HG02759 (cell line): ENCODE measurements around the gene PASK.

Experiments used
- ATAC-seq: cut with Tn5 transposase; IDR thresholded peaks from one replicate; pipeline ENCODE4 v1.9.1; 2021; ENCODE audit warnings: mild to moderate bottlenecking, moderate library complexity; ENCODE audit not compliant: unreplicated experiment

Gene PASK

DNA sequence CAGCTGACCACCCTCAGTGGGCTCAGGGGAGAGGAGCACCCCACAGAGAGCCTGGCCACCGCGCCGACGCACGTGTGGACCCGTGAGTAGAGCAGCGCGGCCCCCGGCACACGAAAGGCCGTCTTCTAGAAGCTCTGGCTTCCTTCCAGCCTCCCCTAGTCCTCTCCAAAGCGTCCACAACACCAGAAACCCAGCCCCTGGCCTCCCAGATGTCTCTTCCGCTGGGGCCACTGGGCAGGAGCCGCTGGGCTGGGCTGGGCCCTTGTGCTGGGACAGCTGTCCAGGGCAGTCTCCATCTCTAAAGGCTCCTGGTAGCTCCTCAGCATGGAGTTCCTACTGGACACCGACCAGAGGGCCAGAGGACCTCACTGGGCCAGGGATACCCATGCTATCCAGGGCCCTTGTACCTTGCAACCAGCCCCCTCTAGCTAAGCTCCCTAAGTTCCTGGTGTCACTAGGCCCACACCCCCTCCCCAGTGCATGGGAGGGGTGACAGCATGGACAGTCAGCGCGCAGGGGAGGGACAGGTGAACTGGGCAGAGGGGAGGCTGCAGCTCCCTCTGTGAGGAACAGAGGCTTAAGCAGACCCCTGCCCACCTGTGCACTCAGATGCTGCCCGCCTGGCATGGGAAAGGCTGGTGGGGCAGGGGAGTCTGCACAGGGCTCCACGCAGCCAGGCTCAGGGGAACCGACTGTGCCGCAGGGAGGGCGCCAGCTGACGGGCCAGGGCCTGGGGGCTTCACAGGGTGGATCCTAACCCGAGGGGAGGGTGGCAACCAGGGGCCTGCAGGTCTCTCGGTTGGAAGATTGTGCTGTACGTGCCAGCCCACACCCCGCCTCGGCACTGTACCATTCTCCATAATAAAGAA, 80.1 kb downstream of the PASK start:
- ATAC-seq, result no peak

DNA sequence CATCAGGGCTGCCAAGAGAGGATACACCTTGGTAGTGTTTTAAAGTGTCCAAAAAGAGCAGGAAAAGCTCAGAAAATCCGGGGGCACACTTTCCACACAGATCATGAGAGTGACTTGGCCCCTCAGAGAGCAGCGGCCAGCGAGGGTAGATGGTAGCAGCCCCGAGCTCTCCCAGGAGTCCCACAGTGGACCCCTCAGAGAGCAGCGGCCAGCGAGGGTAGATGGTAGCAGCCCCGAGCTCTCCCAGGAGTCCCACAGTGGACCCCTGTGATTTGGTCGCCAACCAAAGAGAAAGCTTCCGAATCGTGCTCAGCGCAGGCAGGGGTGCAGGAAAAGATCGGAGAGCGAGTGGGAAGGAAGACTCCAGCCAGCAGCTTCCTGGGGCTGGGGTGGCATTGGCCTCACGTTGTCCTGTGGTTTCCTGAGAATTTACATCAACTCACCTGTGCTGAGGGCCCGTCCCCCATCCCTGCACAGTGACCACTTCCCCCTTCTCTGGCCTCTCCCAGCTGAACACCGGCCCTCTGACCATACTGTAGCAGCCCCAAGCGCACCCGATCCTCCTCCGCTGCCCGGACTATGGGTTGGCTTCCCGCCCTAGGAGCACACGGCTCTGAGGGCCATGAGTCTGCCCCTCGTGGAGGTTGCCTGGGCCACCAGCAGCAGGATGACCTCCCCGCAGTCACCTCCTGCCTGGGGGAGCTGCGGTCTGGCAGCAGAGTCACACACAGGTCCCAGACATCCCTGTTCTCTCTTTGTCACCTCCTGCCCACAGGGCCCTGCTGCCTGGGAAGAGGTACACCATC, 80.9 kb downstream of the PASK start:
- ATAC-seq, result no peak

- ATAC-seq, result no peak
These were observed 81.7 kb downstream of the PASK start for GRCh38 chr2:241067501-241068135.

DNA sequence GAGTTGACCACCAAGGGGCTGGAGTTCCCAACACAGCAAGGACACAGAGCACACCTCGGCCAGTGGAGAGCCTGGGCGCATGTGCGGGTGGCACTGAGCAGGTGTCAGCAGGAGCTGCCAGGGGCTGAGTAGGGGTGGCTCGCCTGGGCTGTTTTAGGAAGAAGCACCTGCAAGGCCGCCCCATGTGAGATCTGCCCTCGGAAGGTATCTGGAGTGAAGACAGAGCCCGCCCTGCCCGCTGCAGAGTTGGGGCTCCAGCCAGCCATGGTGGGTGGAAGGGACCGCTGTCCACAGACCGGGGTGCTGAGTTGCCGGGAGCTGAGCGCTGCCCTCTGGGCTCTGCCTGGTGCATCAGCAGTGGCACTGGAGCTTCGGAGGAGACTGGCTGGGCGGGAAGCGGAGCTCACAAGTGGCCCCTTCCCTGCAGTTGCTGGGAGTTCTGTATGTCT, 82.4 kb downstream of the PASK start:
- ATAC-seq, result no peak

- no peak for ATAC-seq
These were observed 82.9 kb downstream of the PASK start for GRCh38 chr2:241066171-241066892.

GRCh38 chr2:241065355-241065803, 83.9 kb downstream of the PASK start:
- ATAC-seq, result no peak

GRCh38 chr2:241064802-241065354, 84.4 kb downstream of the PASK start:
- ATAC-seq, result no peak

DNA sequence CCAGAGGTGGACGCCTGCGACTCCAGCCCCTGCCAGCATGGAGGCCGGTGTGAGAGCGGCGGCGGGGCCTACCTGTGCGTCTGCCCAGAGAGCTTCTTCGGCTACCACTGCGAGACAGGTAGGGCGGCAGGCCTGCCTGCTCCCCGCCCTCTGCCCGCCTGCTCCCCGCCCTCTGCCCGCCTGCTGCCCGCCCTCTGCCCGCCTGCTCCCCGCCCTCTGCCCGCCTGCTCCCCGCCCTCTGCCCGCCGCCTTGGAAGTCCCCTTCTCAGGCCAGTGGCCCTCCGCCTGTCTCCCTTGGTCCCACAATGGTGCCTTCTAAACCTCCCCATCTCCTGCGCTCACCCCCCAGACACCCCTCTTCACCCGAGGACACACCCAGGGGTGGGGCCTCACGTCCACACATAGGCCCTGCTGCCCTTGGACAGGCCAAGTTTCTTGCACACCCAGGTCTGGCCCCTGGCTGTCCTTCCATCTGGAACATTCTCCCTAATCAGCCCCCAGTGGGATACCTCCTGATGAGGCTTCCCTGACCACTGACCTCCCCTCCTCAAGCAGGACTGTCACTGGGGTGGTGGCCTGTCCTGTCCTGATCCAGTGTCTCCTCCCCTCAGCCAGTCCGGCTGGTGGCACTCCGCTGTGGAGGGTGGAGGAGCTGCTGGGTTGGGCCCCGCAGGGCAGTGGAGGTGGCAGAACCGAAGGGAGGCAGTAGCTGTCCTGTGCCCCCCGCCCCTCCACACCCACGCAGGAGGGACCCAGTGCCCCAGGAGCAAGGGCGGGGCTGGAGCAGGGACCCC, 85.1 kb downstream of the PASK start:
- ATAC-seq, result no peak

- ATAC-seq, result no peak
These were observed 85.7 kb downstream of the PASK start for GRCh38 chr2:241063587-241063986.

GRCh38 chr2:241063093-241063551, 86.2 kb downstream of the PASK start:
- ATAC-seq, result no peak

DNA sequence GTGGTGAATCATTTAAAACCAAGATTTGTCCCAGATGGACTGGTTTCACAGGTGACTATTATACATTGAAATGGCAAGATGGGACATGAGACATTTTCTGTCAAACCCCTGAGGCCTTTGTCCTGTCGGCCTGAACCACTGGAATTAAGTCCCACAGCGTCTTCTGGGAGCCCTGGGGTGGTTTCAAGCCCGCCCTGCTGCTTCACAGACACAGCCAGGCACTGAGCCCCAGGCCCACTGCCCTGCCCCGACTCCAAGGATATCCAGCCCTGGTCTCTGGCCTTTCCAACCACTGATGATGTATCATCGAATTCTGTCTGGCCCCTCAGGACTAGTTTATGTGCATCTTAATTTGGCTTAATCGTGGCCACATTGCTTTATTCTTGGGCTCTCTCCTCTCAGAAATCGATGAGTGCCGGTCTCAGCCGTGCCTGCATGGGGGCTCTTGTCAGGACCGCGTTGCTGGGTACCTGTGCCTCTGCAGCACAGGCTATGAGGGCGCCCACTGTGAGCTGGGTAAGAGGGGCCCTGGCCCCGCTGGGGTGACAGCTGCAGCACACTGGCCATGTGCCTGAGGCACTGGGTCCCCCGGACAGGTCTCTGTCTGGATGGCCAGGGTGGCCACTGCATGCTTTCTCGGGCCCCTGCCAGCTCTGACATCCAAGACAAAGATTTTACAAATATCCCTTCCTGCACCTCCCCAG, 86.7 kb downstream of the PASK start:
- no peak for ATAC-seq

DNA sequence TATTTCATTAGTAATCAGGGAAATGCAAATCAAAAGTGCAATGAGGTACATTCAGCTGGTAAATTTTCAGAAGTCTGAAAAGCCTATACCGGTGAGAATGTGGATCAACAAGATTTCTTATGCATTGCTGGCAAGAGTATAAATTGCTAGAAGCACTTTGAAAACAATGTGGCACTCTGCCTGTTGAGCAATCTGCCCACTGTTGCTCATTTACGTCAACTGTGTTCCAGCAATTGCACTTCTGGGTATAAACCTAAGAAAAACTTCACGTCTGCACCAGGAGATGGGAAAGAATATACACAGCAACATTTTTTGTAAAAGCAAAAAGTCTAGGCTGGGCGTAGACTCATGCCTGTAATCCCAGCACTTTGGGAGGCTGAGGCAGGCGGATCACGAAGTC, 88.0 kb downstream of the PASK start:
- ATAC-seq, result no peak
